Prostate gland (tissue), 2 donors: Measurements from ENCODE around the gene ATXN1. TPM values are rescaled to one million over a fixed set of nuclear protein-coding genes. Genes with fewer than 3 reads are reported as not detected.

Experiments
- DNase-seq: peaks from one replicate; pipeline ENCODE4 v3.0.0-alpha.2; 2019; ENCODE audit warnings: low spot score
- H3K27ac ChIP-seq, 2 donors: fragments of 200-600 bp; sonication (generic); 2 replicates each; pipeline ENCODE4 v1.5.1; 2017 to 2019
- H3K27me3 ChIP-seq: fragments of 200-600 bp; sonication (generic); replicated peaks from 2 replicates; pipeline ENCODE4 v1.5.1; 2019; ENCODE audit not compliant: insufficient read depth
- H3K36me3 ChIP-seq, 2 donors: fragments of 200-600 bp; sonication (generic); 1 replicate in 1 of 2; 2 replicates in 1 of 2; pipeline versions ENCODE4 v1.5.1 to v1.8.1; 2017 to 2019
- H3K4me1 ChIP-seq: fragments of 200-600 bp; sonication (generic); replicated peaks from 2 replicates; pipeline ENCODE4 v1.5.1; 2019
- H3K4me3 ChIP-seq, 2 donors: fragments of 200-600 bp; sonication (generic); 2 replicates each; pipeline ENCODE4 v1.5.1; 2017 to 2019
- H3K9me3 ChIP-seq: fragments of 200-600 bp; sonication (generic); 2 replicates; pipeline ENCODE4 v1.5.1; 2017
- CTCF ChIP-seq, 4 experiments: fragments of 200-600 bp in 2 of 4; fragments of 450-650 bp in 2 of 4; sonication (generic) in 2 of 4; IDR thresholded peaks; 1 replicate in 3 of 4; 2 replicates in 1 of 4; pipeline ENCODE4 v1.5.1; 2016 to 2019; ENCODE audit warnings: antibody characterized with exemption in 4 of 4, mild to moderate bottlenecking in 2 of 4, moderate library complexity in 2 of 4
- POLR2A ChIP-seq: fragments of 450-650 bp; IDR thresholded peaks from one replicate; pipeline ENCODE4 v1.6.1; 2016; ENCODE audit warnings: antibody characterized with exemption, mild to moderate bottlenecking
- POLR2AphosphoS5 ChIP-seq: sonication (generic); formaldehyde crosslinking; IDR thresholded peaks from one replicate; pipeline ENCODE4 v1.6.1; 2017; ENCODE audit warnings: antibody characterized with exemption
- WGBS: methylation state at CpG from one replicate; pipeline ENCODE4 v1.1.5; 2018; 5-methylcytosine and 5-hydroxymethylcytosine counted together
- intact Hi-C: fragments of 100-400 bp; cut with DNase I; formaldehyde crosslinking; loops from one replicate; pipeline ENCODE4 v1.14.2; 2022
- total RNA-seq, 2 donors: library from RNA; depleted of rRNA; stranded (reverse); fragments of >200 nt; gene quantifications; one replicate each; pipeline ENCODE4 v1.1.0, GENCODE V29; 2016

ATXN1 gene
- total RNA-seq, 2 donors from 2014 or later = 28.5 to 89.0 TPM

DNA sequence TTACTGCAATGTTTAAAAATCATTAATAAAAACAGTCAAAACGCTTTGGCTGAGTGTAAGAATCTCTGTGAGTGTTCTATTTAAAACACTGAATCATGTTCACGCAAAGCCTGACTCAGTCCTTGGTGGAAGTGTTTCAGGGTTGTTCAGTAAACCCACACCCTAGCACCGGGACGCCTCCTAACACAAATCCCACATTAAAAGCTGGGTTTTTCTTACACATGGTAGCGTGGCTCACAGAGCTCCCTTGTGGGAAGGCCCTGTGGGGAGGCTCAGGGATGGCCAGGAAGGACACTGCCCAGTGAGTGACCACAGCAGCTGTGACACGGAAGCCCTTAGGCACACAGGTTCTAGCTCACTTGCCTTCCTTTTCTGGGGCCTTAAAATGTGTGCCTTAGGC, 442.7 kb downstream of the ATXN1 start:
- H3K4me1 ChIP-seq = peaks cover 11% of the 10 kb centered on the region
- H3K4me3 ChIP-seq = no peak overlapping the region
- no peak overlapping the region for H3K27ac ChIP-seq
- H3K36me3 ChIP-seq = no peaks in the 10 kb centered on the region
- DNase-seq = no peak
- H3K9me3 ChIP-seq = no peaks in the 10 kb centered on the region
- no peaks in the 10 kb centered on the region for H3K27me3 ChIP-seq
- WGBS = 73% methylated on average over 6 of the region's 6 CpGs
- TF ChIP-seq POLR2A (no peak), CTCF (IDR thresholded peaks at IDR 0.05) (no peak), POLR2AphosphoS5 (no peak)
- intact Hi-C loops = no loop called here

DNA sequence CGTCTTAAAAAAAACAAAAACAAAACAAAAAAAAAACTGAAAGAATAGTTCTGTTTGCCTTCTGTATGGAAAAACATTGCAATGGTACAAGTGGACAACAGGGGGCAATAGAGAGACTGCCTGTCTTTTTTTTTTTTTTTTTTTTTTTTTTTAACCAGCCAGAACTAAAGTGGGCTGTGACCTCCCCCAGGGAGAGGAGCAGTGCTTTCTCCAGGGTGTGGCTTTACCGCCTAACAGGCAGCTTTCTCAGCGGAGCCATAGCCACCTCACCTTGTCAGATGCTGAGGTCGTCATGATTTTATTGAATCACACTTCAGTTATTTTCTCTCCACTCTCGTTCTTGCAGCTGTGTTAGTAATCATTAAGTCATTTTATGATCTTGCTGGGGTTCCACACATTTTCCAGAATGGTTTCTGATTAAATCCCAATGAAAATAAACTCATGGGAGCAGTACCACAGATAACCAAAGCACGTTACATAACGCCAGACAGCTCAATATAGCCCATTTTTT, 444.5 kb downstream of the ATXN1 start:
- intact Hi-C loops = no loop called here
- TF ChIP-seq POLR2AphosphoS5 (no peak), CTCF (IDR thresholded peaks at IDR 0.05) (peak; percentile 15 to 56 (median 41))
- no peaks in the 10 kb centered on the region for H3K9me3 ChIP-seq
- no peak overlapping the region for H3K4me3 ChIP-seq
- H3K27ac ChIP-seq = no peak overlapping the region
- no peaks in the 10 kb centered on the region for H3K36me3 ChIP-seq
- H3K27me3 ChIP-seq = no peaks in the 10 kb centered on the region
- no peak for DNase-seq
- peaks cover 5% of the 10 kb centered on the region for H3K4me1 ChIP-seq
- WGBS = 60% methylated on average over 7 of the region's 7 CpGs

DNA sequence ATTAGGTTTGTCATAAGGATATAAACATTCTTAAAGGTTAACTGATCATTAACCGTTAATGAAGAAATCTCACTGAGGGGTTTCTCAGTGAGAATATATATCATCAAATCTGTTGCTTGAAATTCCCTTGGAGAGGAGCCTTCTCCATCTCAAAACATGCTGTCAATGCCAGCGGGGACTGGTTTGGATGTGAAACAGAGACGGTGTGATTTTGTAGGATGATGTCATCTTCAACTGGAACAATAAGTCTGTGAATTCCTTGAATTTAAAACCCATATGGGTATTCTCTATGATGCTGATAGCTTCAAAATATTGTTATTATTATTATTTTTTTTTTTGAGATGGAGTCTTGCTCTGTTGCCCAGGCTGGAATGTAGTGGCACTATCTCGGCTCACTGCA, 447.0 kb downstream of the ATXN1 start:
- 83% methylated on average over 4 of the region's 4 CpGs for WGBS
- intact Hi-C loops = no loop called here
- TF ChIP-seq POLR2A (no peak), POLR2AphosphoS5 (no peak), CTCF (IDR thresholded peaks at IDR 0.05) (no peak)
- DNase-seq = no peak
- Histone ChIP-seq H3K4me1 (no peaks in the 10 kb centered on the region), H3K4me3 (no peak overlapping the region), H3K27ac (no peak overlapping the region), H3K27me3 (no peaks in the 10 kb centered on the region), H3K36me3 (no peaks in the 10 kb centered on the region), H3K9me3 (no peaks in the 10 kb centered on the region)

- intact Hi-C loops = no loop called here
- no peaks in the 10 kb centered on the region for H3K9me3 ChIP-seq
Observed at GRCh38 chr6:16313732-16314131, 447.5 kb downstream of the ATXN1 start.

More at GRCh38 chr6:16313732-16314131, 447.5 kb downstream of the ATXN1 start:
- no peak for TF ChIP-seq POLR2AphosphoS5
- no peak for TF ChIP-seq POLR2A
- TF ChIP-seq CTCF (IDR thresholded peaks at IDR 0.05) = no peak
- H3K4me1 ChIP-seq = no peaks in the 10 kb centered on the region
- no peak overlapping the region for H3K4me3 ChIP-seq
- no peak overlapping the region for H3K27ac ChIP-seq
- no peaks in the 10 kb centered on the region for H3K27me3 ChIP-seq
- 94% methylated on average over 9 of the region's 9 CpGs for WGBS
- DNase-seq = no peak
- H3K36me3 ChIP-seq = no peaks in the 10 kb centered on the region
